ENCODE measurements around the gene TSPAN5. TPM values are rescaled to one million over a fixed set of nuclear protein-coding genes. Genes with fewer than 3 reads are reported as not detected.

TSPAN5 gene
- total and polyA plus RNA-seq, 2 of the 4 experiments (the other 2 are of a cell fraction): 64.8 to 79.6 TPM

GRCh38 chr4:98467627-98468072 lies 190.8 kb downstream of the TSPAN5 start (continued):
- TF ChIP-seq RFX5 (IDR thresholded peaks at IDR 0.05; ENCODE audit: low read depth, low read length): no peak

GRCh38 chr4:98466868-98467599 lies 191.4 kb downstream of the TSPAN5 start:
- BruUV-seq (replicated peaks): no TSS peak
- dilution Hi-C loops (cut with HindIII; ENCODE audit: low sequenced_read_pairs, unreplicated experiment) (no loop called here), intact Hi-C loops (cut with micrococcal nuclease) (loop anchor here (1.0 to 10.0 kb wide), 8 partner anchors 190 to 998 kb away; partner anchors contain the start of genes EIF4E and RAP1GDS1), in situ Hi-C loops (cut with MboI; ENCODE audit: low sequenced_read_pairs) (loop anchor here (5.0 to 25.0 kb wide), 3 partner anchors 190 to 595 kb away; partner anchors contain the start of gene TSPAN5)
- Histone ChIP-seq H4K91ac (ENCODE audit: insufficient read depth, low read depth, low read length) (peak overlapping the region; percentile 47; the same call in 1 of the 2 replicates), H3K14ac (replicated peaks; ENCODE audit: low read depth, low read length) (peak overlapping the region; percentile 35), H3K23ac (ENCODE audit: low read depth, low read length) (peak overlapping the region; percentile 32; the same call in 1 of the 2 replicates), H3K36me3 (ENCODE audit: control insufficient read depth, insufficient read depth, low read length) (peaks cover 13% of the 10 kb centered on the region), H2BK5ac (ENCODE audit: low read depth, low read length, poor library complexity, severe bottlenecking) (peak overlapping the region; percentile 10), H3K18ac (ENCODE audit: low read depth, low read length) (no peak overlapping the region), H3K27me3 (ENCODE audit: control insufficient read depth, insufficient read depth, low read length) (no peaks in the 10 kb centered on the region), H2AK9ac (replicated peaks; ENCODE audit: low read depth, low read length, poor library complexity) (peak overlapping the region; percentile 21), H4K5ac (ENCODE audit: low read depth, low read length) (no peak overlapping the region), H3K4ac (ENCODE audit: low read depth, low read length) (peak overlapping the region; percentile 54), H4K20me1 (ENCODE audit: insufficient read depth, low read length) (no peaks in the 10 kb centered on the region), H3K4me2 (ENCODE audit: low read depth, low read length) (no peak overlapping the region), H4K8ac (ENCODE audit: low read depth in 2 of 2, low read length in 2 of 2) (peak overlapping the region in 1 of 2 experiments; percentile 59; a peak in 2 of 4 replicates), H2AFZ (replicated peaks; ENCODE audit: low read length, poor library complexity) (peak overlapping the region; percentile 82), H2AK5ac (ENCODE audit: low read depth, low read length) (peak overlapping the region; percentile 59), H3K4me1 (ENCODE audit: control insufficient read depth, insufficient read depth, low read length) (peaks cover 5% of the 10 kb centered on the region), H3K27ac (ENCODE audit: insufficient read depth, low read length) (no peak overlapping the region), H2BK15ac (ENCODE audit: low read depth, low read length) (peak overlapping the region; percentile 77; the same call in 1 of the 3 replicates), H3K9me1 (ENCODE audit: insufficient read depth, low read length) (peaks cover 6% of the 10 kb centered on the region; the same call in 1 of the 2 replicates), H2BK120ac (ENCODE audit: low read depth, low read length) (peak overlapping the region; percentile 56; the same call in 1 of the 2 replicates), H3K79me1 (ENCODE audit: low read depth in 1 of 2, low read length in 2 of 2) (peaks cover 0 to 9% of the 10 kb centered on the region in 2 experiments; a peak in 2 of 4 replicates), H3K4me3 (ENCODE audit: insufficient read depth, low read depth, low read length) (no peak overlapping the region), H3K9ac (ENCODE audit: low read depth, low read length) (no peak overlapping the region), H2BK20ac (ENCODE audit: low read depth, low read length) (peak overlapping the region; percentile 47; the same call in 1 of the 2 replicates), H3K56ac (ENCODE audit: extremely low read depth, insufficient read depth, low read length) (no peak overlapping the region), H3K9me3 (ENCODE audit: control insufficient read depth, insufficient read depth, low read length) (0 out of 2 replicates have a peak, but pooled peaks cover 1% of the 10 kb centered on the region)
- ATAC-seq (ENCODE audit: low read depth): peak; percentile 25
- WGBS, 2 experiments (ENCODE audit: extremely low coverage in 2 of 2, insufficient read length in 1 of 2): 11% methylated on average over 3 of the region's 8 CpGs; no CpG with 5 or more reads in 1 of the 2 experiments
- DNase-seq: peak; percentile 57
- ChIA-PET POLR2A (ENCODE audit: unreplicated experiment) (no interaction called here), CTCF (interaction anchor here (0.7 to 1.7 kb wide), 10 partner anchors 9 to 461 kb away, joined by 3 to 8 read pairs (median 4); partner anchors contain the start of gene EIF4E)
- TF ChIP-seq SMC3 (IDR thresholded peaks at IDR 0.05; ENCODE audit: low read depth, low read length) (no peak), CTCF (conservative IDR thresholded peaks at IDR 0.05; ENCODE audit: low read depth, low read length) (no peak), NFE2L2 (IDR thresholded peaks at IDR 0.05; ENCODE audit: low read depth, low read length) (no peak), FOS (IDR thresholded peaks at IDR 0.05; ENCODE audit: low read depth, low read length) (no peak), ELK1 (IDR thresholded peaks at IDR 0.05; ENCODE audit: borderline replicate concordance, low read depth, low read length) (no peak), RCOR1 (IDR thresholded peaks at IDR 0.05; ENCODE audit: insufficient replicate concordance, low read length) (no peak), MAZ (IDR thresholded peaks at IDR 0.05; ENCODE audit: borderline replicate concordance, low read depth, low read length) (no peak), CEBPB (IDR thresholded peaks at IDR 0.05; ENCODE audit: low read depth, low read length) (no peak), RFX5 (IDR thresholded peaks at IDR 0.05; ENCODE audit: low read depth, low read length) (no peak), USF2 (IDR thresholded peaks at IDR 0.05; ENCODE audit: low read depth, low read length) (no peak)

Measured in IMR-90 (cell line).